GM12892 (cell line): ENCODE data around the gene SEBOX.

Experiments used
- DNase-seq: peaks from one replicate; pipeline ENCODE4 v3.0.0; 2011; ENCODE audit not compliant: insufficient read length
- FAIRE-seq: peaks from 2 replicates; lab custom pipeline; 2011; peaks lifted over from hg19 to GRCh38; lab: Jason Lieb, UNC
- POLR2A ChIP-seq: IDR thresholded peaks from 2 replicates; pipeline ENCODE4 v1.6.1; 2011; ENCODE audit warnings: low read depth, low read length, control low read depth
- POLR2AphosphoS5 ChIP-seq: IDR thresholded peaks from 2 replicates; pipeline ENCODE4 v1.6.1; 2011; ENCODE audit warnings: low read depth, low read length, control low read depth
- TAF1 ChIP-seq: IDR thresholded peaks from 2 replicates; pipeline ENCODE4 v1.6.1; 2011; ENCODE audit warnings: low read depth, mild to moderate bottlenecking, control low read depth, low read length, borderline replicate concordance

The SEBOX gene

GRCh38 chr17:28372945-28373274 lies 7.9 kb upstream of the SEBOX start:
- TF ChIP-seq POLR2A: no peak
- TF ChIP-seq TAF1: no peak
- no peak for TF ChIP-seq POLR2AphosphoS5
- DNase-seq (no peak), FAIRE-seq (no peak)

- TF ChIP-seq POLR2A: no peak
- no peak for TF ChIP-seq POLR2AphosphoS5
- no peak for TF ChIP-seq TAF1
- FAIRE-seq (no peak), DNase-seq (peak; percentile 54)
These were observed 7.4 kb upstream of the SEBOX start for GRCh38 chr17:28372203-28372944.

- peak; percentile 53; the same call in 1 of the 2 replicates for TF ChIP-seq POLR2A
- no peak for TF ChIP-seq TAF1
- TF ChIP-seq POLR2AphosphoS5: no peak
- DNase-seq (peak; percentile 95), FAIRE-seq (peak; percentile 98)
These were observed 6.5 kb upstream of the SEBOX start, which contains the start of gene SARM1 for GRCh38 chr17:28371245-28372202. Gene SARM1, plus strand, starts transcription at chr17:28371694. Its CDS starts 339 bp downstream, at chr17:28372033.

- no peak for DNase-seq
- no peak for FAIRE-seq
- TF ChIP-seq POLR2A (no peak), TAF1 (no peak), POLR2AphosphoS5 (no peak)
These were observed 5.7 kb upstream of the SEBOX start for GRCh38 chr17:28370744-28371103.

- DNase-seq (no peak), FAIRE-seq (no peak)
- no peak for TF ChIP-seq POLR2A
- TF ChIP-seq POLR2AphosphoS5: no peak
- TF ChIP-seq TAF1: no peak
These were observed 5.2 kb upstream of the SEBOX start, which contains the start of gene VTN for GRCh38 chr17:28370035-28370743. Gene VTN, minus strand, starts transcription at chr17:28370307. Its CDS starts 104 bp downstream, at chr17:28370203.

- FAIRE-seq (no peak), DNase-seq (no peak)
- no peak for TF ChIP-seq TAF1
- TF ChIP-seq POLR2AphosphoS5: no peak
- TF ChIP-seq POLR2A: no peak
These were observed 4.7 kb upstream of the SEBOX start for GRCh38 chr17:28369684-28370034.

- TF ChIP-seq POLR2A: no peak
- no peak for DNase-seq
- no peak for FAIRE-seq
These were observed 4.1 kb upstream of the SEBOX start for GRCh38 chr17:28368915-28369683.

- FAIRE-seq (no peak), DNase-seq (no peak)
- no peak for TF ChIP-seq POLR2AphosphoS5
- TF ChIP-seq TAF1: no peak
- no peak for TF ChIP-seq POLR2A
These were observed 3.4 kb upstream of the SEBOX start for GRCh38 chr17:28368306-28368831.

GRCh38 chr17:28367641-28368305 lies 2.8 kb upstream of the SEBOX start:
- FAIRE-seq: no peak
- TF ChIP-seq POLR2A: no peak
- TF ChIP-seq POLR2AphosphoS5: peak; percentile 37; the same call in 1 of the 2 replicates
- TF ChIP-seq TAF1: no peak
- no peak for DNase-seq

- TF ChIP-seq POLR2AphosphoS5 (no peak), TAF1 (no peak), POLR2A (no peak)
- no peak for FAIRE-seq
- no peak for DNase-seq
These were observed 1.6 kb upstream of the SEBOX start for GRCh38 chr17:28366605-28367004.

GRCh38 chr17:28365487-28365886 lies 488 bp upstream of the SEBOX start:
- TF ChIP-seq POLR2AphosphoS5 (no peak), TAF1 (no peak), POLR2A (no peak)
- DNase-seq: no peak
- FAIRE-seq: no peak
